Erythroblast (primary cell): Measurements from ENCODE around the gene MICOS13.

Experiments
- GATA1 ChIP-seq: IDR thresholded peaks from 2 replicates; pipeline ENCODE4 v1.6.1; 2011; ENCODE audit warnings: low read depth, mild to moderate bottlenecking, control low read depth, low read length, moderate library complexity
- POLR2A ChIP-seq: IDR thresholded peaks from 2 replicates; pipeline ENCODE4 v1.6.1; 2011; ENCODE audit warnings: mild to moderate bottlenecking, low read length

DNA sequence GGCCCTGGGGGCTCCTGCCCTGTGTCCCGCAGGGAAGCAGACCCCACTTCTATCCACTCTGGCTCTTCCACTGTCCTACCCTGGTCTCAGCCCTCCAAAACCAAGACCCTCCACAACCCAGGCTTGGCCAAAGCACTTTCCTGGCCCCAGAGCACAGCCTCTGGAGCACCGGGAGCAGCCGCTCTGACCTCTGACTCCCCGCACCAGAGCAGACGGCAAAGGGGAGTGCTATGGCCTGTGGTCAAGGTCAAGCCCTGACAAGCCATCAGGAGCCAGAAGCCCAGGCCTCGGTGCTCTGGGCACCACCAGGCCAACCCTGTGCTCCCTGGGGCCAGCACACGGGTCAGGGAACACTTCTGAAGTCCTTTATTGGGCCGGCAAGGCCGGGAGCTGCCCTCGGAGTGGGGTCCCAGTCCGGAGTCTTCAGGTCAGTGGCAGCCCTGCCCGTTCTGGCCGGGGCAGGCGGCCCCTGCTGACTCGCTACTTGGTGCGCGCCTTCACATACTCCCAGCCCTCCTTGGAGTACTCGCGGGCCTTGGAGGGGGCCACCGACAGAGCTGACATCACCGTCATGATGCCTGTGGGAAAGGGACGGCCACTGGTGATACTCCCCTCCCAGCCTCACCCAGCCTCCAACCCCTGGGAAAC lies 2.1 kb downstream of the MICOS13 start:
- TF ChIP-seq POLR2A, result no peak
- no peak for TF ChIP-seq GATA1
